Gastrocnemius medialis (tissue), 4 donors: ENCODE measurements around the gene TRIM67.

Source experiments
- CTCF ChIP-seq, 5 experiments: fragments of 450-650 bp in 3 of 5; fragments of 200-600 bp in 2 of 5; sonication (generic) in 2 of 5; IDR thresholded peaks in 4 of 5; conservative IDR thresholded peaks in 1 of 5; 1 replicate in 4 of 5; 2 replicates in 1 of 5; pipeline ENCODE4 v1.5.1; 2016 to 2019; ENCODE audit warnings: antibody characterized with exemption in 5 of 5, mild to moderate bottlenecking in 3 of 5, moderate library complexity in 3 of 5
- POLR2A ChIP-seq, 2 donors: fragments of 450-650 bp; IDR thresholded peaks; one replicate each; pipeline ENCODE4 v1.6.1; 2017; ENCODE audit warnings: antibody characterized with exemption in 2 of 2, mild to moderate bottlenecking in 2 of 2, moderate library complexity in 2 of 2

- no peak for TF ChIP-seq CTCF (IDR thresholded peaks at IDR 0.05 in 4 of 5, conservative IDR thresholded peaks at IDR 0.05 in 1 of 5)
- TF ChIP-seq POLR2A (IDR thresholded peaks at IDR 0.05) = no peak
Measured at GRCh38 chr1:231183639-231184590, 22.1 kb downstream of the TRIM67 start.
